NCI-H2081 (cell line): ENCODE data around the gene EML1.

Source experiments
- DNase-seq, 2 experiments: peaks; one replicate each; lab custom pipeline; 2025; lab: John Stamatoyannopoulos, UW

The EML1 gene

DNA sequence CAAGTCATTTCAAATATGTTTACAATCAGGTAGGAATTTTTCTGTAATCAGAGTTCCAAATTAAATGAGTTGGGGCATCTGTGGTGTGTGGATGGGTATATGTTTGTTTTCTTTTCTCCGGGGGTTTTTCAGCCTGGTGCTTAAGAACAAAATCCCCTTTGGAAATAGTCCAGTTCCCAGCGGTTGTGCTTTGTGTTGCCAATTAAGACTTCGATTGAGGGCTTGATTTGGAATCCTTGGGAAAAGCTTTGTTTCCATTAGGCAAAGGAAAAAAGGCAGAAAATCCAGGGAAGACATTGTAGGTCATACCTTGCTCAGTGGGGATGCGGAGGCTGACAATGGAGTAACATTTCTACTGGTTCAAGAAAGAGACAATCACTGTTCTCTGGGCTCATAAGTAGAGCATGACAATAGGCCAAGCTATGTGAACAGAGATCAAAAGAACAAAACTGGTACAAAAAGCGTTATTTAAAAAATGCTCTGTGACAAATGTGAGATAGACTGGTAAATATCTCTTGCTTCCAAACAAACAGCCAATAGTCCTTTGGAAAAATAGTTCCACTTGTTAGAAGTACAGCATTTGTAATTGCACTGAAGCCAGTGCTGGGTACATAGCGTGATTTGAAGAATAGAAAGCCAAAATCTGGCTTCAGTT is 79.7 kb downstream of the EML1 start:
- peak in 1 of 2 experiments; percentile 23 for DNase-seq

DNA sequence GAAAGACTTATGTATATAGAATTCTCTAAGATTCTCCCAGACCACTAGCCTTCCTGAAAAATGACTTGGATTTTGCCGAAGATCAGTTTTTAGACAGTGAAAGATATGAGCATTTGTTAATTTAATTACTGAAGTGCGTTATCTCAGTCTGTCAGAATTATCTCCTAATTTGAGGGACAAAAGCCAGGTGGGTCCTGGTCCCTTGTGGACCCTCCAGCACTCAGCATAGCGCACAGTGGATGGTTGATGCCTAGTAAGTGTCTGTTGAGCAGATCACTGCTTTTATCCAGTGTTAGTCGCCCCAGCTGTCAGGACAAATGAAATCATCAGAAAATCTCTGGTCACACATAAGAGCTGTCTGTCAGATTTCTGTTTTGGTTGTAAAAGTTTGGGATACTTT is 80.4 kb downstream of the EML1 start:
- DNase-seq = no peak

DNA sequence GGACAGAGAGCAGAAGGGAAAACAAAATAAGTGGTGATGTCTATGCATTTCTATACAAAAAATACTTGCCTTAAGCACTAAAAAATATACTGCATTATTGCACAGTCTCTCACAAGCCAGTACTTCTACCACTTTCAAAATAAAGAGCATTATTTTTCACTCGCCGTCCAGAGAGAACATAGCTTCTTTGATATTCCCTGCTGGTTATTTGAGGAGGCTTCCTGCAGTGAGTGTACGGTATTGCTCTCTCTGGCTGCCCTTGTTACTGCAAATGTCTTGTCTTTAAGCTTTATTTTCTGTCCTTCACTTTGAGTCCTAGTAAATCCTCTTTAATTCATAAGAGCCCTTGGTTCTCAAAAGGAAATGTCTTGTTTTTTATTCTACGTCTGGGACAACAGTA is 81.1 kb downstream of the EML1 start:
- no peak for DNase-seq

GRCh38 chr14:99875421-99875820 is 82.2 kb downstream of the EML1 start:
- no peak for DNase-seq

DNA sequence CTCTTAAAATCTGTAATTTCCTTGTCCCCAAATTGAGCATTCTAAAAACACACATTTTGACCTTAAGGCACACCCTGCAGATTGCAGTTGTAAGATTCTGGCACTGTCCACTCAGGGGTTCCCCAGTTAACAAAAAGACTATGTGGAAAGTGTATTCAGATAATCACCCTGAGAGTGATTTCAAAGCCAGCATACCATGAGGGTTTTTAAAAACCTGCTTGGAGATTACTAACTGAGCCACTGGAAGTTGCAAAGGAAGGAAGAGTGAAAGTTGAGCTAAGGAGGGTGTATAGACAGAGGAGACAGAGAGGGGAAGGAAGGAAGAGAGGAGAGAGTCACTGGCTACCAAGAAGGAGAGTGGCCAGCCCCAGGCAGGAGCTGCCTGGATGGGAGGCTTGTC is 82.6 kb downstream of the EML1 start:
- no peak for DNase-seq

- DNase-seq = no peak
Observed at GRCh38 chr14:99876406-99876805, 83.2 kb downstream of the EML1 start.

- no peak for DNase-seq
Observed at GRCh38 chr14:99878563-99878962, 85.3 kb downstream of the EML1 start.

DNA sequence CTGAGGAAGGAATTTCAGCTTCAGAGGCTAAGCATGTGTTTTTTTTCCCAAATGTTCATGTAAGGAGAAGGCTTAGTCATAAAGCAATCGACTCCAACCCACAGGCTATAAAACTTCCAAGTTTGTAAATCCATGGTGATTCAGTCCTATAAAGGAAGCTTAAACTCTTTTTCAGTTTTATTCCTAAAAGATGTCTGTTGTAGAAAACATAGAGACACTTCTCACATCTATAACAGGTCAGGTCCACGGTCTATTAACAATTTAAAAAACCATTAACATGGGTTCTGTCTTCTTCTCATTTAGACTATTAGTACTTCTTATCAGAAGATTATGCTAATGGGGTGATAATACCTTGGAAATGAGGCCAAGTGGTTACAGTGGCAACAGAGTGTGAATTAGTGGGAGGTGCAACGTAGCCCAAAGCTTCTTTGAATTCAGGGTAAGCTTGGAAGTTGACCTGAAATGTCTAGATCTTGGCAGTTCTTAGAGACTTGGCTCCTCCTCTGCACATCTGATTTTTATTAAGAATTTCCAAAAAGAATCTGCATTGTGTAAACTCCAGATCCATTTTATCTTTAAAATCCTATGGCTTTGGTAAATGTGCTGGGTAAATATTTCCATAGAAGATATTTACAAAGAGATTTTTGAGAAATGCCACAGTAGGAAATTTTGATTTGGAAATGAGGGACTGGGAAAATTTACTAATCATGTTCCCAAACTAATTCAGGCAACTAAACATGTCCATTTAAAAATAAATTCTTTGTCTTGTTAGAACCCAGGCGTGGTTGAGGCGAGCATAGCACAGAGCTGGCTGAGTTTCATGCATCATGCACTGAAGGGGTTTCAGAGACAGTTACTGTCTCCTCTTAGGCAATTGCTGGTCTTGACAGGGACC is 86.4 kb downstream of the EML1 start:
- no peak for DNase-seq

DNA sequence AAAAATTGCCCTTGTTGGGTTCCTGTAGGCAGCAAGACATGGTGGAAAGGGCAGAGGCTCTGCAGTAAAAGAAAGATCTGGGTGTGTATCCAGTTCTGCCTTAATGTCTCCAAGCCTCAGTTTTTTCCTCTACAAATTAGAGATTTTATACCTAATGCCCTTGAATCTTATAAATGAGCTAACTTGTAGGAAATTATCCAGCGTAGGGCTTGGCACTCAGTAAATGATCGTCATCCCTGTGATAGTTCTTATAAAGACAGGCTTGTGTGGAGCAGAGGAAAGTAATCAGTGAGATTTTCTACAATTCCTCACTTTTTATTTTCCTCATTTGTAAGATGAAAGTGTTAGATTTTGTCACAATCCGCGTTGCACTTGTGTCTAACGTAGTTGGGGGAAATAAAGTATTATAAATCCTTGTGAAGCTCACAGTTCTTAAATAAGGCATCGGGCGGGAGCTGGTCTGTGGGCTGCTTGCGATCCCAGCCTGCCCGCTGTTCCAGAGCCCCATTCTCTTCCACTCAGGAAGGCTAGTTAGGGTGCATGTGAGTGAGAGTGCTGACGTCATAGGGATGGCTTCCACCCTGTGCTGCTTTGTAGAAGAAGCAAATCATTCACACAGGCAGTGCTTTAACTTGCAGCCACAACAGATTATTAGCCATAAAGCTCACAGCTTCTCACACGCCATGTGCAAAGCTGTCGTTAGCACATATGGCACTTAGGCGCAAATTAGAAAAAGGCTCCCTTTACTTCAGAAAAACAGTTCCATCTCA is 87.6 kb downstream of the EML1 start:
- no peak for DNase-seq

- DNase-seq = no peak
Observed at GRCh38 chr14:99883866-99884650, 90.8 kb downstream of the EML1 start.

- peak; percentile 67 to 68 for DNase-seq
Observed at GRCh38 chr14:99884834-99885648, 91.8 kb downstream of the EML1 start.

GRCh38 chr14:99885649-99885958 is 92.4 kb downstream of the EML1 start:
- DNase-seq = no peak

- DNase-seq = no peak
Observed at GRCh38 chr14:99887407-99887806, 94.2 kb downstream of the EML1 start.

DNA sequence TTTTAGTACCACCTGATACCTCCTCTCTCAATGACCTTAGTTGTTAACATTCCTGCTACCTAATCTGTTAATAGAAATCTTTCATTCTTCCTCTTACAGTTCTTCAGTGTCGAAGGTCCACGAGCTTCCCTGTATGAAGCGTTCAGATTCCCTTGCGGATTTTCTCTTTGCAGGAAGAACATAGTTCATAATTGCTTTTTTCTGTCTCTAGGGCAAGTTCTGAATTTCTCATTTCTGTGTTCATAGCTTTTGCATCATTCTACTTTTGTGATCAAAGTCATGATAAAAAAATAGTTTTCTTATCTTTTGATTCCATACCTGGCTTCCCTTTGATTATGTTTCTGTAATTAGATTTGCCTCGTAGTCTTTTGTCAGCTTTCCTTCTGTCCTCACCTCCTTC is 94.9 kb downstream of the EML1 start:
- DNase-seq = no peak

DNA sequence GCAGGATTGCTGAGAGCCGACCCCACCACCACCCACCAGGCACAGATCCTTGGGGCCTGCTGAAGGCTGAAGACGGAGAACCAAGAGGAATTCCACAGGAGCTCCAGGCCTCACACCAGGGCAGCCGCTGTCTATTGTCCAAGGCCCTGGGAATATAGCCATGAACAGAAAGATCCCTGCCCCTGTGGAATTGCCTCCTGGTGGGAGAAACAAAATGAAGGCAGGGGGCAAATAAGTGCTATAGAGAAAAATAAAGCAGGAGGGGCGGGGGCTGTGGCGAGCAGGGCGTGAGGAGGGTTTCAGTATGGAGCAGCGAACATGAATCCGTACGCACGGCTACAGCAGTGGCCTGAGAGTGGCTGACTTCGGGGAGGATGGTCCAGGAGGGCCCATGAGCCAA is 96.1 kb downstream of the EML1 start:
- no peak for DNase-seq

- DNase-seq = no peak
Observed at GRCh38 chr14:99891266-99891665, 98.1 kb downstream of the EML1 start.

DNA sequence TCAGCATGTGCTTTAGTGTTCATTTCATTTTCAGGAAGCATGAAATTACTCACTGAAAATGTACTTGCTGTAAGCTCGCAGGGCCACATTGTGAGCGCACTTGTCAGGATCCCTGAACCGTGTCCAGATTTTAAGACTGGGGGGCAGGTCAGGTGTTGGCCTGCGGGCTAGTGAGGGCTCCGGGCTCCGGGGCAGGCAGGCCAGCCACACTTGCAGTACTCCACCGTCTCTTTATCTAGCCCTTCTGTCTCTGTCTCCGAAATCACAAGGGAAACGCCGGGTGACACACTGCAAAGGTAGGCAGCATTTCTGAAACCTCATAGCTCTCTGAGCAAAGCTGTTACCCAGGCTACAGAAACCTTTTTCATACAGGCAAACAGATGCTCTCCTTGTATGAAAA is 98.7 kb downstream of the EML1 start:
- no peak for DNase-seq

- no peak for DNase-seq
Observed at GRCh38 chr14:99892406-99892805, 99.2 kb downstream of the EML1 start.

- no peak for DNase-seq
Observed at GRCh38 chr14:99896361-99896760, 103.1 kb downstream of the EML1 start.

DNA sequence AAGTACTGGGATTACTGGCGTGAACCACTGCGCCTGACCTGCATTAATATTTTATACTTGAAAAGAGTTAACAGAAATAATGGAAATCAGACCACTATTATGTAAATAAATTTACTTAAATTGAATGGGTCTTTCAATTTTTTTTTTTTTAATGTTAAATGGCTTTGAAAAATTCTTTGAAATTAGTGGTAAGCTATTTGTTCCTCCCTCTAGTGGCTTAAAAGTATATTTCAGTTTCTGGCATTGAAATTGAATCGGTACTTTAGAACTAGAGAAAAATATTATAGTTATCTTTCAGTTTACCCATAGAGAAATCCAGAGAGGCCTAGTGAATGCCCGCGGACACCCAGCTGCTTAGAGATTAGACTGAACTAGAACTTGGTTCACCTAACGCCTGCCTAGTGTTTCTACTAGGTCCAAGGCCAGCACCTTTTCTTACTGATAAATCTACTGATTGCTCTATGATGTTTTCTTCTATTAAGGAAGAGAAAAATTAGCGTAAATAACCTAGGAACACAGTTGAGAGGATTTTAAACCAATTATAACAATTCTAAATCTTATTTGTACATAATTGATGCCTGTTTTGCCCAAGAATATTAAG is 106.5 kb downstream of the EML1 start:
- DNase-seq = peak in 1 of 2 experiments; percentile 19

- no peak for DNase-seq
Observed at GRCh38 chr14:99902925-99903324, 109.7 kb downstream of the EML1 start.
